Hepatocyte (in vitro differentiated cells): Measurements from ENCODE around the gene ATOH8. TPM values are rescaled to one million over a fixed set of nuclear protein-coding genes. Genes with fewer than 3 reads are reported as not detected.

ENCODE experiments used
- DNase-seq: peaks from one replicate; pipeline ENCODE4 v3.0.0-alpha.2; 2016; ENCODE audit warnings: low spot score
- H2AFZ ChIP-seq: fragments of 200-600 bp; sonication (generic); 2 replicates; pipeline ENCODE4 v1.6.0; 2016; ENCODE audit warnings: antibody characterized with exemption, mild to moderate bottlenecking
- H3K27ac ChIP-seq: fragments of 200-600 bp; sonication (generic); 2 replicates; pipeline ENCODE4 v1.5.1; 2016; ENCODE audit warnings: mild to moderate bottlenecking
- H3K27me3 ChIP-seq: fragments of 200-600 bp; sonication (generic); 2 replicates; pipeline ENCODE4 v1.6.1; 2016
- H3K36me3 ChIP-seq: fragments of 200-600 bp; sonication (generic); replicated peaks from 2 replicates; pipeline ENCODE4 v1.5.1; 2016; ENCODE audit warnings: low read depth; ENCODE audit not compliant: insufficient read depth
- H3K4me1 ChIP-seq: fragments of 200-600 bp; sonication (generic); 2 replicates; pipeline ENCODE4 v1.5.1; 2016; ENCODE audit warnings: mild to moderate bottlenecking, moderate library complexity; ENCODE audit not compliant: insufficient read depth
- H3K4me2 ChIP-seq: fragments of 200-600 bp; sonication (generic); 2 replicates; pipeline ENCODE4 v1.6.0; 2016
- H3K4me3 ChIP-seq: fragments of 200-600 bp; sonication (generic); 2 replicates; pipeline ENCODE4 v1.5.1; 2016; ENCODE audit warnings: mild to moderate bottlenecking
- H3K79me2 ChIP-seq: fragments of 200-600 bp; sonication (generic); 2 replicates; pipeline ENCODE4 v1.6.0; 2017; ENCODE audit warnings: mild to moderate bottlenecking
- H3K9me2 ChIP-seq: fragments of 200-600 bp; sonication (generic); replicated peaks from 2 replicates; pipeline ENCODE4 v1.6.0; 2017; ENCODE audit warnings: mild to moderate bottlenecking; ENCODE audit not compliant: insufficient read depth
- H3K9me3 ChIP-seq: fragments of 200-600 bp; sonication (generic); 2 replicates; pipeline ENCODE4 v1.5.1; 2016; ENCODE audit warnings: low read depth, mild to moderate bottlenecking
- H4K20me1 ChIP-seq: fragments of 200-600 bp; sonication (generic); 2 replicates; pipeline ENCODE4 v1.6.0; 2016; ENCODE audit warnings: mild to moderate bottlenecking; ENCODE audit not compliant: insufficient read depth, poor library complexity, severe bottlenecking
- EZH2 ChIP-seq: fragments of 200-600 bp; sonication (generic); IDR thresholded peaks from 2 replicates; pipeline ENCODE4 v1.6.1; 2016; ENCODE audit warnings: antibody characterized with exemption, mild to moderate bottlenecking, borderline replicate concordance
- EZH2phosphoT487 ChIP-seq: fragments of 200-600 bp; sonication (generic); IDR thresholded peaks from one replicate; pipeline ENCODE4 v1.6.1; 2018; ENCODE audit warnings: antibody characterized with exemption, mild to moderate bottlenecking, low read depth, moderate library complexity; ENCODE audit not compliant: unreplicated experiment, severe bottlenecking
- WGBS: methylation state at CpG from one replicate; pipeline ENCODE4 v1.1.6; 2016; ENCODE audit warnings: low lambda C conversion rate; ENCODE audit errors: missing lambda C conversion rate; 5-methylcytosine and 5-hydroxymethylcytosine counted together
- polyA plus RNA-seq: library from polyadenylated mRNA; unstranded; fragments of >200 nt; fragmentation: Nextera tagmentation; extraction: Ambion mirVana; gene quantifications from 2 replicates; pipeline ENCODE4 v1.2.1, GENCODE V29; 2016
- total RNA-seq: library from RNA; depleted of rRNA; stranded (reverse); fragments of >200 nt; gene quantifications from 2 replicates; pipeline ENCODE4 v1.2.3, GENCODE V29; 2014
- TF ChIP-seq, protein P1 (sequence below): fragments of 200-600 bp; sonication (generic); IDR thresholded peaks from 2 replicates; pipeline ENCODE4 v1.5.1; 2016; ENCODE audit warnings: antibody characterized with exemption, mild to moderate bottlenecking; ENCODE audit not compliant: poor library complexity

ATOH8 gene
- total and polyA plus RNA-seq, 2 experiments from 2014 or later = 1.3 to 2.0 TPM

- Histone ChIP-seq H4K20me1 (no peaks in the 10 kb centered on the region), H3K27ac (no peak overlapping the region)
- WGBS = 34% methylated on average over 13 of the region's 13 CpGs
Observed at GRCh38 chr2:85813982-85814801, 60.4 kb downstream of the ATOH8 start.

GRCh38 chr2:85814802-85815550, 61.2 kb downstream of the ATOH8 start:
- H3K36me3 ChIP-seq = no peaks in the 10 kb centered on the region
- H3K27me3 ChIP-seq = peaks cover 13% of the 10 kb centered on the region
- no peak for TF ChIP-seq EZH2phosphoT487
- no peak for TF ChIP-seq EZH2
- TF ChIP-seq, protein P1, sequence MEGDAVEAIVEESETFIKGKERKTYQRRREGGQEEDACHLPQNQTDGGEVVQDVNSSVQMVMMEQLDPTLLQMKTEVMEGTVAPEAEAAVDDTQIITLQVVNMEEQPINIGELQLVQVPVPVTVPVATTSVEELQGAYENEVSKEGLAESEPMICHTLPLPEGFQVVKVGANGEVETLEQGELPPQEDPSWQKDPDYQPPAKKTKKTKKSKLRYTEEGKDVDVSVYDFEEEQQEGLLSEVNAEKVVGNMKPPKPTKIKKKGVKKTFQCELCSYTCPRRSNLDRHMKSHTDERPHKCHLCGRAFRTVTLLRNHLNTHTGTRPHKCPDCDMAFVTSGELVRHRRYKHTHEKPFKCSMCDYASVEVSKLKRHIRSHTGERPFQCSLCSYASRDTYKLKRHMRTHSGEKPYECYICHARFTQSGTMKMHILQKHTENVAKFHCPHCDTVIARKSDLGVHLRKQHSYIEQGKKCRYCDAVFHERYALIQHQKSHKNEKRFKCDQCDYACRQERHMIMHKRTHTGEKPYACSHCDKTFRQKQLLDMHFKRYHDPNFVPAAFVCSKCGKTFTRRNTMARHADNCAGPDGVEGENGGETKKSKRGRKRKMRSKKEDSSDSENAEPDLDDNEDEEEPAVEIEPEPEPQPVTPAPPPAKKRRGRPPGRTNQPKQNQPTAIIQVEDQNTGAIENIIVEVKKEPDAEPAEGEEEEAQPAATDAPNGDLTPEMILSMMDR = no peak
- no peaks in the 10 kb centered on the region for H3K79me2 ChIP-seq
- no peak for DNase-seq
- H3K4me1 ChIP-seq = peaks cover 13% of the 10 kb centered on the region
- H4K20me1 ChIP-seq = no peaks in the 10 kb centered on the region
- H3K4me3 ChIP-seq = no peak overlapping the region
- no peak overlapping the region for H3K27ac ChIP-seq
- WGBS = 82% methylated on average over 10 of the region's 10 CpGs
- H3K4me2 ChIP-seq = no peak overlapping the region
- H2AFZ ChIP-seq = no peak overlapping the region
- H3K9me2 ChIP-seq = no peaks in the 10 kb centered on the region
- H3K9me3 ChIP-seq = no peaks in the 10 kb centered on the region

More at GRCh38 chr2:85813982-85814801, 60.4 kb downstream of the ATOH8 start:
- Histone ChIP-seq H3K4me2 (no peak overlapping the region), H3K79me2 (no peaks in the 10 kb centered on the region), H3K9me2 (no peaks in the 10 kb centered on the region), H2AFZ (no peak overlapping the region), H3K4me1 (peaks cover 13% of the 10 kb centered on the region), H3K27me3 (peaks cover 5% of the 10 kb centered on the region), H3K36me3 (no peaks in the 10 kb centered on the region), H3K4me3 (no peak overlapping the region), H3K9me3 (no peaks in the 10 kb centered on the region)
- TF ChIP-seq, protein P1 = peak; percentile 97
- no peak for TF ChIP-seq EZH2
- DNase-seq = peak; percentile 92

DNA sequence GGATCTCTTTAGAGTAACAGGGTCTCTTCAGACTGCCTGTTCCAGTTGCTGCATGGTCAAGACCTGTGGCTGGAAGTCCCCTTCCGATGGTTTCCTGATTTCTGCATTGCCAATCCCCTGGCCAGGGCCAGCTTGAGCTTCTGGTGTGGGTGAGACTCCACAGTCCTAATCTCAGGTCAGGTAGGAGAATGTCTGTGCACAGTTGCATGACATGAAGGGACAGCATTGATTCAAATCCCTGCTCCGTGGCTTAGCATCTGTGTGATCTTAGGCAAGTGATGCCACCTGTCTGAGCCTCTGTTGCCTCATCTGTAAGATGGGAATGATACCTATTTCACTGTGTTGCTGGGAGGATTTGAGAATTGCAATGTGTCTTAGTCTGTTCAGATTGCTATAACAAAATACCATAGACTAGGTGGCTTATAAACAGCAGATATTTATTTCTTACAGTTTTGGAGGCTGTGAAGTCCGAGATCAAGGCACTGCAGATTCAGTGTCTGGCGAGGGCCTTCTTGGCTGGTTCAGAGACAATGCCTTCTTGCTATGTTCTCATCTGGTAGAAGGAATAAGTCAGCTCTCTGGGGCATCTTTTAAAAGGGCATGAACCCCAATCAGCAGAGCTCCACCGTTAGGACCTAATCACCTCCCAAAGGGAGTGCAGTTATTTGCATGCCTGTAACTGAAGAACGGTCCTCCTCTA, 66.2 kb downstream of the ATOH8 start:
- H4K20me1 ChIP-seq = no peaks in the 10 kb centered on the region
- no peaks in the 10 kb centered on the region for H3K79me2 ChIP-seq
- no peak for DNase-seq
- peaks cover 21% of the 10 kb centered on the region for H3K27me3 ChIP-seq
- H3K9me3 ChIP-seq = no peaks in the 10 kb centered on the region
- H3K4me1 ChIP-seq = no peaks in the 10 kb centered on the region
- WGBS = 75% methylated on average over 6 of the region's 6 CpGs
- no peak overlapping the region for H3K27ac ChIP-seq
- H2AFZ ChIP-seq = no peak overlapping the region
- H3K4me3 ChIP-seq = no peak overlapping the region
- no peak for TF ChIP-seq EZH2
- no peak for TF ChIP-seq EZH2phosphoT487
- TF ChIP-seq, protein P1 = no peak
- no peaks in the 10 kb centered on the region for H3K36me3 ChIP-seq
- no peak overlapping the region for H3K4me2 ChIP-seq
- no peaks in the 10 kb centered on the region for H3K9me2 ChIP-seq
